ENCODE data around the gene KIF9. TPM values are rescaled to one million over a fixed set of nuclear protein-coding genes. Genes with fewer than 3 reads are reported as not detected.
"Not testable (repeated sequence)": the region's sequence is repeated elsewhere in the genome, so short reads cannot be mapped to it uniquely, and the experiment has no call there.

KIF9 gene
- polyA plus RNA-seq, 1 experiment = 4.0 TPM

- H3K4me3 ChIP-seq (ENCODE audit: low read depth, low read length) = no peak overlapping the region
- TF ChIP-seq, protein P1, sequence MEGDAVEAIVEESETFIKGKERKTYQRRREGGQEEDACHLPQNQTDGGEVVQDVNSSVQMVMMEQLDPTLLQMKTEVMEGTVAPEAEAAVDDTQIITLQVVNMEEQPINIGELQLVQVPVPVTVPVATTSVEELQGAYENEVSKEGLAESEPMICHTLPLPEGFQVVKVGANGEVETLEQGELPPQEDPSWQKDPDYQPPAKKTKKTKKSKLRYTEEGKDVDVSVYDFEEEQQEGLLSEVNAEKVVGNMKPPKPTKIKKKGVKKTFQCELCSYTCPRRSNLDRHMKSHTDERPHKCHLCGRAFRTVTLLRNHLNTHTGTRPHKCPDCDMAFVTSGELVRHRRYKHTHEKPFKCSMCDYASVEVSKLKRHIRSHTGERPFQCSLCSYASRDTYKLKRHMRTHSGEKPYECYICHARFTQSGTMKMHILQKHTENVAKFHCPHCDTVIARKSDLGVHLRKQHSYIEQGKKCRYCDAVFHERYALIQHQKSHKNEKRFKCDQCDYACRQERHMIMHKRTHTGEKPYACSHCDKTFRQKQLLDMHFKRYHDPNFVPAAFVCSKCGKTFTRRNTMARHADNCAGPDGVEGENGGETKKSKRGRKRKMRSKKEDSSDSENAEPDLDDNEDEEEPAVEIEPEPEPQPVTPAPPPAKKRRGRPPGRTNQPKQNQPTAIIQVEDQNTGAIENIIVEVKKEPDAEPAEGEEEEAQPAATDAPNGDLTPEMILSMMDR (IDR thresholded peaks at IDR 0.05; ENCODE audit: low read depth, low read length) = no peak
- H3K9me3 ChIP-seq (ENCODE audit: control insufficient read depth, insufficient read depth, low read length) = no peaks in the 10 kb centered on the region
- CTCF ChIA-PET = interaction anchor here (0.6 kb wide), 1 partner anchor 331 kb away, joined by 3 read pairs; no protein-coding TSS in a partner anchor
- no peak overlapping the region for H3K27ac ChIP-seq (ENCODE audit: low read depth, low read length)
- H3K27me3 ChIP-seq (ENCODE audit: control insufficient read depth, insufficient read depth, low read length) = no peaks in the 10 kb centered on the region
- peak; percentile 3 for DNase-seq (ENCODE audit: low read depth, low spot score)
- POLR2A ChIA-PET = interaction anchor here (0.7 kb wide), 1 partner anchor 66 kb away, joined by 6 read pairs; no protein-coding TSS in a partner anchor
These were observed 57.2 kb downstream of the KIF9 start for GRCh38 chr3:47225310-47225906.

DNA sequence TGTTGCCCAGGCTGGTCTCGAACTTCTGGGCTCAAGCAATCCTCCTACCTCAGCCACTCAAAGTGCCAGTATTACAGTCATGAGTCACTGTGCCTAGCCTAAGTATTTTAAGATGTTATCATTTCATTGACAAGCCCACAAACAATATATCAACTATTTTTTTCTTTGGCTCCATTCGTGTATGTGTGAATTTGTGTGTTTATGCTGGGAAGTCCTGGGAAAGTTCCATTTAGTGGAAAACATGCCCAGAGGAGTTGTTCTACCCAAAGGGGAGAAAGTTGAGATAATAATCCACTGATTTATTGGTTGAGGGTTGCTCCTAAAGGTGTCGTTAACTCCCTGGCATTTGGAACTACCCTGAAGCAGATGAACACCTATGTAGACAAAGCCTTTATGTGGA lies 58.8 kb downstream of the KIF9 start:
- TF ChIP-seq, protein P1 (IDR thresholded peaks at IDR 0.05; ENCODE audit: low read depth, low read length) = no peak
- POLR2A ChIA-PET = no interaction called here
- CTCF ChIA-PET = no interaction called here

DNA sequence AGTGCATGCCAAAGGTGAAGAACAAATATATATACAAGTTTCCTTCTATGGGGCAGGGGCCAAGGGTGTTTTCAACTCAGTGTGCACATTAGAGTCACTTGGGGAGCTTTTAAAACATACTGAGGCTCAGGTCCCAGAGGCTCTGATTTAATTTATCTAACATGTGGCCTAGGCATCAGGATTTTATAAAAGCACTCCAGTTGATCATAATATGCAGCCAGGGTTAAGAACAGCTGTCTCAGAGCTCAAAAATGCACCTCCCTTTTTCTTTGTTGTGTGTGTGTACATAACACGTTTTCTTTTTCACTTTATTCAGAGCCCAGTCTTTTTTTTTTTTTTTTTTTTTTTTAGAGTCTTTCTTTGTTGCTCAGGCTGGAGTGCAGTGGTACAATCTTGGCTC lies 60.8 kb downstream of the KIF9 start:
- Histone ChIP-seq H3K27me3 (ENCODE audit: control insufficient read depth, insufficient read depth, low read length) (no peaks in the 10 kb centered on the region), H3K4me3 (ENCODE audit: low read depth, low read length) (no peak overlapping the region), H3K9me3 (ENCODE audit: control insufficient read depth, insufficient read depth, low read length) (no peaks in the 10 kb centered on the region), H3K27ac (ENCODE audit: low read depth, low read length) (no peak overlapping the region)
- POLR2A ChIA-PET = interaction anchor here (0.7 kb wide), 1 partner anchor 59 kb away, joined by 3 read pairs; no protein-coding TSS in a partner anchor
- no peak for DNase-seq (ENCODE audit: low read depth, low spot score)
- CTCF ChIA-PET = no interaction called here
- TF ChIP-seq, protein P1 (IDR thresholded peaks at IDR 0.05; ENCODE audit: low read depth, low read length) = no peak

More for the DNA sequence above, 58.8 kb downstream of the KIF9 start:
- Histone ChIP-seq H3K27ac (ENCODE audit: low read depth, low read length) (no peak overlapping the region), H3K4me3 (ENCODE audit: low read depth, low read length) (no peak overlapping the region), H3K27me3 (ENCODE audit: control insufficient read depth, insufficient read depth, low read length) (no peaks in the 10 kb centered on the region), H3K9me3 (ENCODE audit: control insufficient read depth, insufficient read depth, low read length) (no peaks in the 10 kb centered on the region)
- no peak for DNase-seq (ENCODE audit: low read depth, low spot score)

DNA sequence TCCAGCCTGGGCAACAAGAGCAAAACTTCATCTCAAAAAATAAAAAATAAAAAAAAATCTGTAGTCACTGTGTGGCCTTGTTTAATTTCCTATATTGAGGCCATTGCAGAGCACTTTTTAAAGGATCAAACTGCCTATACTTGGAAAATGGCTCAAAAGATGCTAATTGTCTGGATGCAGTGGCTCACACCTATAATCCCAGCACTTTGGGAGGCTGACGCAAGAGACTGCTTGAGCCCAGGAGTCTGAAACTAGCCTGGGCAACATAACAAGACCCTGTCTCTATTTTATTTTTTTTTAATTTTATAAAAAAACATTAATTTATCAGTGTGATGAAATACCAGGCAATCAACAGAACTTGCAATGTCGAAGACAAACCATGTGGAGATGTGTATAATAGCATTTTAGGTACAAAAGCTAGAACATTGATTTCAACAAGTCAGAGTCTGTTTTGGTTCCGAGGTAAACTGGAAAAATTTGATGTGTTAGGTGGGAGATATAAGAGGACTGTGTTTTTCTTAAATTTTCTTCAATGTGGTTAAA lies 71.7 kb downstream of the KIF9 start:
- Histone ChIP-seq H3K4me3 (ENCODE audit: low read depth, low read length) (no peak overlapping the region), H3K27ac (ENCODE audit: low read depth, low read length) (no peak overlapping the region), H3K9me3 (ENCODE audit: control insufficient read depth, insufficient read depth, low read length) (no peaks in the 10 kb centered on the region), H3K27me3 (ENCODE audit: control insufficient read depth, insufficient read depth, low read length) (no peaks in the 10 kb centered on the region)
- no peak for DNase-seq (ENCODE audit: low read depth, low spot score)
- TF ChIP-seq, protein P1 (IDR thresholded peaks at IDR 0.05; ENCODE audit: low read depth, low read length) = no peak
- POLR2A ChIA-PET = no interaction called here
- CTCF ChIA-PET = no interaction called here

DNA sequence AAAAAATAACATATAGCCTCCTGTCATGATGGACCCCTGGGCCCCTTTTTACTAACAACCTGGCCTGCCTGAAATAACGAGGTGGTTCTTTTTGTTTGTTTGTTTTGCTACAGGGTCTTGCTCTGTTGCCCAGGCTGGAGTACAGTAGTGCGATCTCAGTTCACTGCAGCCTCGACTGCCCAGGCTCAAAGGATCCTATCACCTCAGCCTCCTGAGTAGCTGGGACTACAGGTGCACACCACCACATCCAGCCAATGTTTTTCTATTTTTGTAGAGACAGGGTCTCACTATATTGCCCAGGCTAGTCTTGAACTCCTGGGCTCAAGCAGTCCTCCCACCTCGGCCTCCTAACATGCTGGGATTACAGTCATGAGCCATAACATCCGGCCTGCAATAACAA lies 76.6 kb downstream of the KIF9 start:
- POLR2A ChIA-PET; CTCF ChIA-PET; H3K9me3 ChIP-seq (ENCODE audit: control insufficient read depth, insufficient read depth, low read length); H3K4me3 ChIP-seq (ENCODE audit: low read depth, low read length); H3K27me3 ChIP-seq (ENCODE audit: control insufficient read depth, insufficient read depth, low read length); H3K27ac ChIP-seq (ENCODE audit: low read depth, low read length); DNase-seq (ENCODE audit: low read depth, low spot score): not testable (repeated sequence)
